Germinal center (tissue), 1 donor: ENCODE measurements around the gene SPINK7.

Source experiments
- DNase-seq: peaks from one replicate; pipeline ENCODE4 v3.0.0; 2012; ENCODE audit warnings: mixed read lengths, low spot score

SPINK7 gene

DNA sequence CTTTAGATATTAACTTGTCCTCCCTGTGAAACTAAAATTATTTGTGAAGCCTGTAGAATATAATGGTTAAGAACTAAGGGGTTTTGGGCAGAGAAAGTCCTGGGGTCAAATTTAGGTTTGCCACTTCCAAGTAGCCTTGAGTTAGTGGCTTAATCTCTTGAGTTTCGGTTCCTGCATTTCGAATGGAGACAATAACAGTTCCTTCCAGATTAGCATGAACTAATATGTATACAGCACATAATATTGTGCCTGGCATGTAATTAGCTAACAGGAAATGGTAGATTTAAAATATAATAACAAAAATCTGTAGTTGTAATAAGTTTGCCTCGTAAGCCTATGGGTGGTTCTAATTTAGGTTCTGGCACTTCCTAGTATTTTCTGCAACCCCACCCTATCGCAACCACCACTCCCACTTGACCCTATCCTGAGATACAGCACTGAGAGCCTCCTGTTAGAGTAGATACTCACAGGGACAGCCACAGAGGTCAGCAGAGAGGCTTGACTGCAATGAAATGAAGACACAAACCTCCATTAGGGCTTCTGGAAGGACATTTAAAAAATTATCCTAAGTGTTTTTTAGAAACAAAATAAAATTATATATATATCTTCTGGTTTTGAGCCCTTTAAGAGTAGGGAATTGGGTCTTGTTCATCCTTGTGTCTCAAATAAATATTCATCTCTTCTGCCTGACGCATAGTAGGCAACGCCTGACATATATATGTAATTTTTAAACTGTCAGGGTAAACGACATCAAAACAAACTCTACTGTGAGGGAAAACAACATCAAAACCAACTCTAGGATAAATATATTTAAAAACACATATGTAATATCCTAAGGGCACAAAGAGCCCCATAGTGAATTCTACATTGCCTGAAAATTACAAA lies 31.6 kb downstream of the SPINK7 start:
- DNase-seq = no peak

DNA sequence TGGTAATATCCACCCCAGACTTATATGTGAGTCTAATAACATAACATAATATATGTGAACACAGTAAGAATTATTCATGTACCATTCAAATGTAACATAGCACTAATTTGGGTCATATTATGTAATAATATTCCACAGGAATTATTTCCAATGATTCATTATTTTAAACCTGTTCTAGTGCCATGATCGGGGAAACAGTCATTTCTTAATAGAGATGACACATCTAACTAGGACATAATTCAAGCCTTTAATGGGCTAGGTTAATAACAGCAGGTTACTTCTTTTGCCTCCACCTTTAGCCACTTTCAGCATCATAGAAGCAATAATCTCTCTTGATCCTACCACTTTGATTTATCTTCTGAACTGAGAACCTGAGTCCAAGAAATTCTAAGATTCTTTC lies 35.5 kb downstream of the SPINK7 start:
- no peak for DNase-seq

DNA sequence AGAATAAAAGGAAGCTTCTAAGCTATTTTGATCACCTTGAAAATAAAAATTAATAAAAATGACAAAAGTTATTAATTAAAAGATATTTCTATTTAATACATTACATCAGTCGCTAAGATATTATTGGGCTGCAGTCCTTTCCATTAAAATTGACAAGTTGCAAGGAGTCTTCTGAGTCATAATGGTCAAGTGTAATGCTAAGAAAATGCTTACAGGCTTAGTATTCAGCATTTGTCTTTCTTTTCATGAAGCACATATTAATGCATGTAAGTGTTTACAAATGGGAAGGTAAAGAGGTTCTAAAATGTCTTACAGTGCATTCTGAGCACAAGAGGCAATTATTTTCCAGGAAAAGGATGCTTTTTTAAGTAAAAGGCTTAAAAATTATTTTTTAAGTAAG lies 40.5 kb downstream of the SPINK7 start:
- DNase-seq = no peak

- DNase-seq = no peak
Measured at GRCh38 chr5:148353634-148354033, 41.4 kb downstream of the SPINK7 start.

DNA sequence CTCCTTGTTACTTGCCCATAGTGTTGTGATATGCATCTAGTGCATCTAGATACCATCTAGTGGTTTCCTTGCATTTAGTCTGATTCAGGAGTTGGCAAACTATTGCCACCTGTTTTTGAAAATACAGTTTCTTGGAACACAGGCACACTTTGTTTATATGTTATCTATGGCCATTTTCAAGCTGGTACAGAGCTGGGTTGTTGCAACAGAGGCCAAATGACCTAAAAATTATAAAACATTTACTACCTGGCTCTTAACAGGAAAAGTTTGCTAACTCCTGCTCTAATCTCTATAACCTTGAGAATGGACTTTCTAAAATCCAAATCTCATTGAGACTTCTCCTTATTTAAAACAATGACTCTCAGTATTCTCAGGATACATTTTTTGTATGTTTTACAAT lies 52.1 kb downstream of the SPINK7 start:
- DNase-seq = no peak
